Muscle layer of duodenum (tissue), 2 donors: ENCODE results near the gene KIAA2012.

ENCODE experiments used
- H3K27ac ChIP-seq: one replicate; pipeline ENCODE4 v1.7.0; 2013; ENCODE audit warnings: mild to moderate bottlenecking, low read length
- H3K27me3 ChIP-seq: one replicate; pipeline ENCODE4 v1.7.0; 2013; ENCODE audit warnings: low read depth, mild to moderate bottlenecking, control low read depth, low read length
- H3K36me3 ChIP-seq, 2 donors: one replicate each; pipeline ENCODE4 v1.7.0; 2013; ENCODE audit warnings: low read length in 2 of 2, control low read depth in 1 of 2, mild to moderate bottlenecking in 1 of 2; ENCODE audit not compliant: insufficient read depth in 2 of 2, control insufficient read depth in 1 of 2
- H3K4me1 ChIP-seq, 2 donors: one replicate each; pipeline ENCODE4 v1.7.0; 2013; ENCODE audit warnings: low read length in 2 of 2, mild to moderate bottlenecking in 2 of 2, control low read depth in 1 of 2, moderate library complexity in 1 of 2; ENCODE audit not compliant: insufficient read depth in 2 of 2, control insufficient read depth in 1 of 2
- H3K4me3 ChIP-seq, 2 donors: one replicate each; pipeline ENCODE4 v1.7.0; 2013; ENCODE audit warnings: low read length in 2 of 2, low read depth in 1 of 2, mild to moderate bottlenecking in 1 of 2
- H3K9me3 ChIP-seq, 2 donors: one replicate each; pipeline ENCODE4 v1.7.0; 2013; ENCODE audit warnings: low read length in 2 of 2, control low read depth in 1 of 2, mild to moderate bottlenecking in 1 of 2; ENCODE audit not compliant: control insufficient read depth in 1 of 2
- donor health status: healthy.

The KIAA2012 gene

GRCh38 chr2:202178346-202178958, 105.4 kb downstream of the KIAA2012 start:
- Histone ChIP-seq H3K27me3 (no peaks in the 10 kb centered on the region), H3K4me1 (no peaks in the 10 kb centered on the region), H3K36me3 (no peaks in the 10 kb centered on the region), H3K9me3 (no peaks in the 10 kb centered on the region), H3K27ac (no peak overlapping the region), H3K4me3 (no peak overlapping the region)

GRCh38 chr2:202184557-202184956, 111.5 kb downstream of the KIAA2012 start:
- no peaks in the 10 kb centered on the region for H3K9me3 ChIP-seq
- no peak overlapping the region for H3K27ac ChIP-seq
- no peaks in the 10 kb centered on the region for H3K27me3 ChIP-seq
- no peaks in the 10 kb centered on the region for H3K36me3 ChIP-seq
- no peaks in the 10 kb centered on the region for H3K4me1 ChIP-seq
- no peak overlapping the region for H3K4me3 ChIP-seq

- Histone ChIP-seq H3K4me1 (no peaks in the 10 kb centered on the region), H3K27ac (no peak overlapping the region), H3K4me3 (no peak overlapping the region), H3K27me3 (no peaks in the 10 kb centered on the region), H3K36me3 (no peaks in the 10 kb centered on the region), H3K9me3 (no peaks in the 10 kb centered on the region)
These were observed 112.1 kb downstream of the KIAA2012 start for GRCh38 chr2:202185156-202185555.

GRCh38 chr2:202186641-202187202, 113.7 kb downstream of the KIAA2012 start:
- H3K4me3 ChIP-seq = no peak overlapping the region
- no peak overlapping the region for H3K27ac ChIP-seq

GRCh38 chr2:202187570-202187969, 114.5 kb downstream of the KIAA2012 start:
- no peak overlapping the region for H3K27ac ChIP-seq
- H3K4me3 ChIP-seq = no peak overlapping the region
- no peaks in the 10 kb centered on the region for H3K36me3 ChIP-seq
- H3K27me3 ChIP-seq = no peaks in the 10 kb centered on the region
- no peaks in the 10 kb centered on the region for H3K9me3 ChIP-seq
- H3K4me1 ChIP-seq = no peaks in the 10 kb centered on the region

More at GRCh38 chr2:202186641-202187202, 113.7 kb downstream of the KIAA2012 start:
- H3K36me3 ChIP-seq = no peaks in the 10 kb centered on the region
- H3K9me3 ChIP-seq = no peaks in the 10 kb centered on the region
- no peaks in the 10 kb centered on the region for H3K27me3 ChIP-seq
- no peaks in the 10 kb centered on the region for H3K4me1 ChIP-seq

- H3K36me3 ChIP-seq = no peaks in the 10 kb centered on the region
- no peaks in the 10 kb centered on the region for H3K4me1 ChIP-seq
- no peak overlapping the region for H3K27ac ChIP-seq
- no peaks in the 10 kb centered on the region for H3K27me3 ChIP-seq
- H3K9me3 ChIP-seq = no peaks in the 10 kb centered on the region
- H3K4me3 ChIP-seq = no peak overlapping the region
These were observed 120.2 kb downstream of the KIAA2012 start for GRCh38 chr2:202193305-202193704.

- Histone ChIP-seq H3K4me3 (no peak overlapping the region), H3K4me1 (no peaks in the 10 kb centered on the region), H3K27ac (no peak overlapping the region), H3K27me3 (no peaks in the 10 kb centered on the region), H3K36me3 (no peaks in the 10 kb centered on the region), H3K9me3 (no peaks in the 10 kb centered on the region)
These were observed 120.9 kb downstream of the KIAA2012 start for GRCh38 chr2:202193881-202194353.

GRCh38 chr2:202194418-202194817, 121.4 kb downstream of the KIAA2012 start:
- no peaks in the 10 kb centered on the region for H3K36me3 ChIP-seq
- H3K9me3 ChIP-seq = no peaks in the 10 kb centered on the region
- no peaks in the 10 kb centered on the region for H3K27me3 ChIP-seq
- H3K27ac ChIP-seq = no peak overlapping the region
- H3K4me3 ChIP-seq = no peak overlapping the region
- no peaks in the 10 kb centered on the region for H3K4me1 ChIP-seq

- no peak overlapping the region for H3K4me3 ChIP-seq
These were observed 123.7 kb downstream of the KIAA2012 start for GRCh38 chr2:202196727-202197126.

GRCh38 chr2:202201220-202202160, 128.4 kb downstream of the KIAA2012 start:
- H3K9me3 ChIP-seq = no peaks in the 10 kb centered on the region
- H3K36me3 ChIP-seq = peaks cover 0 to 7% of the 10 kb centered on the region in 2 donors
- H3K4me3 ChIP-seq = no peak overlapping the region
- H3K4me1 ChIP-seq = no peaks in the 10 kb centered on the region
- no peak overlapping the region for H3K27ac ChIP-seq
- no peaks in the 10 kb centered on the region for H3K27me3 ChIP-seq

More at GRCh38 chr2:202196727-202197126, 123.7 kb downstream of the KIAA2012 start:
- Histone ChIP-seq H3K9me3 (no peaks in the 10 kb centered on the region), H3K36me3 (no peaks in the 10 kb centered on the region), H3K27me3 (no peaks in the 10 kb centered on the region), H3K27ac (no peak overlapping the region), H3K4me1 (no peaks in the 10 kb centered on the region)

- Histone ChIP-seq H3K36me3 (peaks cover 0 to 13% of the 10 kb centered on the region in 2 donors), H3K4me3 (no peak overlapping the region), H3K27me3 (no peaks in the 10 kb centered on the region), H3K27ac (no peak overlapping the region), H3K9me3 (no peaks in the 10 kb centered on the region), H3K4me1 (no peaks in the 10 kb centered on the region)
These were observed 130.3 kb downstream of the KIAA2012 start for GRCh38 chr2:202203348-202203747.
